Measurements from ENCODE around the gene AP3S2.

DNA sequence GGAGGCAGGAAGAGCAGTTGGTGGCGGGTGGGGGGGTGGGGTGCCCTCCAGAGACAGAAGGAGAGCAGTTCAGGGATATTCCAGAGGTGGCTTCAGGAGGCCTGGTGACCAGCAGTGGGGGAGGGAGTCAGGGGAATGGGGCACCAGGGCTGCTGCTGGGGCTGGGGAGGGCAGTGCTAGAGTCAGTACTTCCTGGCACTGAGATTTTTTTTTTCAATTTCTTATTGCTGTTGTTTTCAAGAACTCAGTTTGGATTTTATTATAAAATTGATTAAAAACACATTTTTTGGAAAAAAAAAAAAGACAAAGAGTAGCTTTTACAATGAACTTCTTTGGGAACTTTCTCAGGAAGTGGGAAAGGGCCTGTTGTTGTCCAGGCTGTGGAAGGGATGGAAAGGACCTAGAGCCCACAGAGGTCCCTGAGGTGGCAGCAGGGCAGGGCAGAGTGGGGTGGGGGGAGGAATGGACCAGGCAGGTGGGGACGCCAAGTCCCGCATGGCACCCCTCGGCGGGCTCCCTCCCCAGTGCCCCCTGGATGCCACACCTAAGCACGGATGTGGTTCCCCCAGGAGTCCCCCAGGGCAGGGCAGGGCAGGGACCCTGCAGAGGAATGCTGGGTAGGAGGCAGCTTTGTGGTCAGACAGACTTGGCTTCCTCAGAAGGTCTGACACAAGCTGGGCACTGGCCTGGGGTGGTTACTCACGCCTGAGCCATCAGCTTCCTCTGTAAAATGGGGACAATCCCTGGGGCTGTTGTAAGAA is 70.7 kb downstream of the AP3S2 start:
- TF ChIP-seq, protein P1, sequence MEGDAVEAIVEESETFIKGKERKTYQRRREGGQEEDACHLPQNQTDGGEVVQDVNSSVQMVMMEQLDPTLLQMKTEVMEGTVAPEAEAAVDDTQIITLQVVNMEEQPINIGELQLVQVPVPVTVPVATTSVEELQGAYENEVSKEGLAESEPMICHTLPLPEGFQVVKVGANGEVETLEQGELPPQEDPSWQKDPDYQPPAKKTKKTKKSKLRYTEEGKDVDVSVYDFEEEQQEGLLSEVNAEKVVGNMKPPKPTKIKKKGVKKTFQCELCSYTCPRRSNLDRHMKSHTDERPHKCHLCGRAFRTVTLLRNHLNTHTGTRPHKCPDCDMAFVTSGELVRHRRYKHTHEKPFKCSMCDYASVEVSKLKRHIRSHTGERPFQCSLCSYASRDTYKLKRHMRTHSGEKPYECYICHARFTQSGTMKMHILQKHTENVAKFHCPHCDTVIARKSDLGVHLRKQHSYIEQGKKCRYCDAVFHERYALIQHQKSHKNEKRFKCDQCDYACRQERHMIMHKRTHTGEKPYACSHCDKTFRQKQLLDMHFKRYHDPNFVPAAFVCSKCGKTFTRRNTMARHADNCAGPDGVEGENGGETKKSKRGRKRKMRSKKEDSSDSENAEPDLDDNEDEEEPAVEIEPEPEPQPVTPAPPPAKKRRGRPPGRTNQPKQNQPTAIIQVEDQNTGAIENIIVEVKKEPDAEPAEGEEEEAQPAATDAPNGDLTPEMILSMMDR (IDR thresholded peaks at IDR 0.05): no peak
- TF ChIP-seq POLR2A (IDR thresholded peaks at IDR 0.05): no peak

All from vagina (tissue), 2 donors.